H9 (cell line): ENCODE results near the gene RUNX1. TPM values are rescaled to one million over a fixed set of nuclear protein-coding genes. Genes with fewer than 3 reads are reported as not detected.

ENCODE experiments used
- DNase-seq: peaks from one replicate; pipeline ENCODE4 v3.0.0-alpha.2; 2017
- H2AFZ ChIP-seq: one replicate; pipeline ENCODE4 v1.6.1; 2013; ENCODE audit warnings: mild to moderate bottlenecking, low read length, control low read depth, moderate library complexity
- H2AK5ac ChIP-seq: 2 replicates; pipeline ENCODE4 v1.6.1; 2013; ENCODE audit warnings: low read length, control low read depth, mixed read lengths; ENCODE audit not compliant: insufficient read length
- H2BK120ac ChIP-seq: one replicate; pipeline ENCODE4 v1.6.1; 2013; ENCODE audit warnings: low read depth, mild to moderate bottlenecking, low read length, control low read depth, inconsistent platforms; ENCODE audit not compliant: poor library complexity, severe bottlenecking
- H2BK12ac ChIP-seq: 2 replicates; pipeline ENCODE4 v1.6.1; 2013; ENCODE audit warnings: low read length, control low read depth, mixed read lengths, low read depth; ENCODE audit not compliant: insufficient read length
- H2BK15ac ChIP-seq: 2 replicates; pipeline ENCODE4 v1.6.1; 2013; ENCODE audit warnings: low read depth, low read length, control low read depth
- H2BK20ac ChIP-seq: one replicate; pipeline ENCODE4 v1.6.1; 2013; ENCODE audit warnings: low read depth, mild to moderate bottlenecking, low read length, control low read depth, inconsistent platforms; ENCODE audit not compliant: poor library complexity, severe bottlenecking
- H2BK5ac ChIP-seq: 2 replicates; pipeline ENCODE4 v1.6.1; 2013; ENCODE audit warnings: low read length, control low read depth, mixed read lengths; ENCODE audit not compliant: insufficient read length
- H3K14ac ChIP-seq: 2 replicates; pipeline ENCODE4 v1.6.1; 2013; ENCODE audit warnings: low read length, control low read depth; ENCODE audit not compliant: insufficient read depth
- H3K18ac ChIP-seq: 2 replicates; pipeline ENCODE4 v1.6.1; 2013; ENCODE audit warnings: low read depth, mild to moderate bottlenecking, mixed read lengths, low read length, control low read depth; ENCODE audit not compliant: insufficient read length
- H3K23ac ChIP-seq: 2 replicates; pipeline ENCODE4 v1.6.1; 2013; ENCODE audit warnings: low read length, control low read depth, mixed read lengths, low read depth; ENCODE audit not compliant: insufficient read length
- H3K23me2 ChIP-seq: 2 replicates; pipeline ENCODE4 v1.6.1; 2013; ENCODE audit warnings: low read depth, mild to moderate bottlenecking, mixed read lengths, low read length, control low read depth; ENCODE audit not compliant: insufficient read length, poor library complexity, severe bottlenecking
- H3K27ac ChIP-seq: 2 replicates; pipeline ENCODE4 v1.5.1; 2013; ENCODE audit warnings: low read length, control low read depth, mixed read lengths, low read depth; ENCODE audit not compliant: insufficient read length
- H3K27me3 ChIP-seq: 2 replicates; pipeline ENCODE4 v1.6.1; 2013; ENCODE audit warnings: low read length, control low read depth, inconsistent platforms; ENCODE audit not compliant: insufficient read depth
- H3K4ac ChIP-seq: 2 replicates; pipeline ENCODE4 v1.6.1; 2013; ENCODE audit warnings: low read depth, mild to moderate bottlenecking, control low read depth, inconsistent platforms, low read length, moderate library complexity
- H3K4me1 ChIP-seq: 2 replicates; pipeline ENCODE4 v1.6.1; 2013; ENCODE audit warnings: low read length, control low read depth, inconsistent platforms; ENCODE audit not compliant: insufficient read depth
- H3K4me2 ChIP-seq: 2 replicates; pipeline ENCODE4 v1.6.1; 2013; ENCODE audit warnings: low read length, control low read depth, mixed read lengths; ENCODE audit not compliant: insufficient read length, insufficient read depth
- H3K56ac ChIP-seq: 2 replicates; pipeline ENCODE4 v1.6.1; 2013; ENCODE audit warnings: low read depth, mild to moderate bottlenecking, mixed read lengths, low read length, control low read depth; ENCODE audit not compliant: insufficient read length
- H3K79me1 ChIP-seq: 2 replicates; pipeline ENCODE4 v1.6.1; 2013; ENCODE audit warnings: low read depth, mild to moderate bottlenecking, moderate library complexity, low read length, control low read depth, inconsistent platforms; ENCODE audit not compliant: insufficient read depth, poor library complexity, severe bottlenecking
- H3K79me2 ChIP-seq: 2 replicates; pipeline ENCODE4 v1.6.1; 2013; ENCODE audit warnings: low read length, control low read depth, inconsistent platforms; ENCODE audit not compliant: insufficient read depth
- H3K9ac ChIP-seq: 2 replicates; pipeline ENCODE4 v1.6.1; 2013; ENCODE audit warnings: low read length, control low read depth, mixed read lengths; ENCODE audit not compliant: insufficient read length; ENCODE audit errors: extremely low read depth
- H3K9me3 ChIP-seq: one replicate; pipeline ENCODE4 v1.6.1; 2013; ENCODE audit warnings: low read depth, low read length, inconsistent platforms; ENCODE audit not compliant: control insufficient read depth
- H3T11ph ChIP-seq: one replicate; pipeline ENCODE4 v1.6.1; 2013; ENCODE audit warnings: mild to moderate bottlenecking, low read length, control low read depth, inconsistent platforms
- H4K20me1 ChIP-seq: one replicate; pipeline ENCODE4 v1.6.1; 2013; ENCODE audit not compliant: control insufficient read depth, insufficient read length, insufficient read depth
- H4K5ac ChIP-seq: 2 replicates; pipeline ENCODE4 v1.6.1; 2013; ENCODE audit warnings: low read depth, mild to moderate bottlenecking, mixed read lengths, low read length, control low read depth; ENCODE audit not compliant: insufficient read length
- H4K8ac ChIP-seq: replicated peaks from 2 replicates; pipeline ENCODE4 v1.6.1; 2013; ENCODE audit warnings: low read length, control low read depth, mixed read lengths, low read depth; ENCODE audit not compliant: insufficient read length
- H4K91ac ChIP-seq: 2 replicates; pipeline ENCODE4 v1.6.1; 2013; ENCODE audit warnings: low read depth, mild to moderate bottlenecking, moderate library complexity, mixed read lengths, low read length, control low read depth; ENCODE audit not compliant: insufficient read length
- H3K27ac Mint-ChIP-seq, 3 experiments: 2 replicates in 2 of 3; 3 replicates in 1 of 3; pipeline ENCODE4 v1.8.0; 2020 to 2021; ENCODE audit warnings: mixed read lengths in 3 of 3, mild to moderate bottlenecking in 1 of 3, moderate library complexity in 1 of 3
- H3K27me3 Mint-ChIP-seq: 2 replicates; pipeline ENCODE4 v1.8.0; 2021; ENCODE audit warnings: low read depth, mild to moderate bottlenecking, moderate library complexity, mixed read lengths
- H3K36me3 Mint-ChIP-seq, 3 experiments: 2 replicates in 2 of 3; 3 replicates in 1 of 3; pipeline ENCODE4 v1.8.0; 2020 to 2021; ENCODE audit warnings: low read depth in 3 of 3, mixed read lengths in 3 of 3; ENCODE audit not compliant: insufficient read depth in 1 of 3
- H3K4me1 Mint-ChIP-seq, 2 experiments: 2 replicates each; pipeline ENCODE4 v1.8.0; 2020; ENCODE audit warnings: mixed read lengths in 2 of 2
- H3K4me3 Mint-ChIP-seq, 2 experiments: 2 replicates in 1 of 2; 3 replicates in 1 of 2; pipeline ENCODE4 v1.8.0; 2020 to 2021; ENCODE audit warnings: mild to moderate bottlenecking in 2 of 2, mixed read lengths in 2 of 2, moderate library complexity in 1 of 2
- H3K9me3 Mint-ChIP-seq, 2 experiments: 2 replicates in 1 of 2; 3 replicates in 1 of 2; pipeline ENCODE4 v1.8.0; 2020; ENCODE audit warnings: mild to moderate bottlenecking in 2 of 2, mixed read lengths in 2 of 2, moderate library complexity in 1 of 2
- CTCF ChIP-seq: fragments of 200-600 bp; sonication (generic); conservative IDR thresholded peaks from 3 replicates; pipeline ENCODE4 v1.8.0; 2021; ENCODE audit warnings: antibody characterized with exemption, mild to moderate bottlenecking
- WGBS: extraction: QIAGEN DNeasy Blood & Tissue Kit; methylation state at CpG from one replicate; pipeline ENCODE4 v1.1.7; 2013; ENCODE audit warnings: missing lambda C conversion rate, low lambda C conversion rate, mixed read lengths; ENCODE audit not compliant: insufficient read length; ENCODE audit errors: extremely low coverage; 5-methylcytosine and 5-hydroxymethylcytosine counted together
- total RNA-seq: library from RNA; stranded (reverse); gene quantifications from 2 replicates; pipeline ENCODE4 v1.2.1, GENCODE V29; 2021

Gene RUNX1
- total RNA-seq, 1 experiment from 2014 or later = 0.72 TPM

GRCh38 chr21:35034203-35034926 lies 14.7 kb downstream of the RUNX1 start:
- H3K27me3 ChIP-seq = no peaks in the 10 kb centered on the region

More at GRCh38 chr21:35034203-35034926, 14.7 kb downstream of the RUNX1 start:
- no peaks in the 10 kb centered on the region for H4K20me1 ChIP-seq
- no peaks in the 10 kb centered on the region for H3K79me2 ChIP-seq
- no peaks in the 10 kb centered on the region; a peak in 1 of 4 replicates for H3K4me1 Mint-ChIP-seq
- H3T11ph ChIP-seq = no peak overlapping the region
- no peak overlapping the region for H2AFZ ChIP-seq
- H3K4ac ChIP-seq = no peak overlapping the region
- no peak overlapping the region for H2BK15ac ChIP-seq
- H3K9ac ChIP-seq = no peak overlapping the region
- no peak overlapping the region for H4K5ac ChIP-seq
- no peak for DNase-seq
- no peak overlapping the region for H2BK120ac ChIP-seq
- no peak overlapping the region for H3K27ac ChIP-seq
- no peak overlapping the region for H2BK12ac ChIP-seq
- no peak overlapping the region for H3K56ac ChIP-seq
- TF ChIP-seq CTCF = no peak
- no peaks in the 10 kb centered on the region; a peak in 1 of 5 replicates for H3K9me3 Mint-ChIP-seq
- no peak overlapping the region for H3K14ac ChIP-seq
- H3K4me3 Mint-ChIP-seq = no peak overlapping the region
- no peak overlapping the region for H3K18ac ChIP-seq
- H3K27ac Mint-ChIP-seq = no peak overlapping the region
- H3K4me2 ChIP-seq = no peak overlapping the region
- no peak overlapping the region for H2AK5ac ChIP-seq
- H3K9me3 ChIP-seq = no peaks in the 10 kb centered on the region
- no peaks in the 10 kb centered on the region for H3K23me2 ChIP-seq
- H3K79me1 ChIP-seq = no peaks in the 10 kb centered on the region
- no peak overlapping the region for H2BK5ac ChIP-seq
- no peak overlapping the region for H4K91ac ChIP-seq
- no peak overlapping the region for H4K8ac ChIP-seq
- no peak overlapping the region for H3K23ac ChIP-seq
- WGBS = no CpG with 5 or more reads among the region's 9 CpGs
- H3K36me3 Mint-ChIP-seq = peaks cover 0 to 2% (median 0%) of the 10 kb centered on the region in 3 experiments; a peak in 1 of 7 replicates
- no peak overlapping the region for H2BK20ac ChIP-seq
- no peaks in the 10 kb centered on the region for H3K4me1 ChIP-seq
- no peaks in the 10 kb centered on the region; the same call in 1 of the 2 replicates for H3K27me3 Mint-ChIP-seq
